RWPE1 (cell line): ENCODE measurements around the gene JAZF1.

Experiments used
- CTCF ChIA-PET: fragments of 350-600 bp; sonication (Branson Sonifier 250); formaldehyde crosslinking; extraction: SDS; loops from one replicate; lab custom pipeline; 2021; lab: Yijun Ruan, JAX
- POLR2A ChIA-PET: fragments of 400-600 bp; formaldehyde crosslinking; extraction: SDS; loops from one replicate; lab custom pipeline; 2020; ENCODE audit warnings: antibody characterized with exemption; ENCODE audit not compliant: low non-redundant PET; lab: Yijun Ruan, JAX
- DNase-seq: peaks from one replicate; pipeline ENCODE4 v3.0.0; 2012; ENCODE audit warnings: low spot score
- H3K27ac ChIP-seq: fragments of 450-650 bp; 2 replicates; pipeline ENCODE4 v1.5.1; 2017
- TF ChIP-seq, protein P1 (sequence below): fragments of 450-650 bp; conservative IDR thresholded peaks from 2 replicates; pipeline ENCODE4 v1.5.1; 2017; ENCODE audit warnings: low read depth, mild to moderate bottlenecking

JAZF1 gene

DNA sequence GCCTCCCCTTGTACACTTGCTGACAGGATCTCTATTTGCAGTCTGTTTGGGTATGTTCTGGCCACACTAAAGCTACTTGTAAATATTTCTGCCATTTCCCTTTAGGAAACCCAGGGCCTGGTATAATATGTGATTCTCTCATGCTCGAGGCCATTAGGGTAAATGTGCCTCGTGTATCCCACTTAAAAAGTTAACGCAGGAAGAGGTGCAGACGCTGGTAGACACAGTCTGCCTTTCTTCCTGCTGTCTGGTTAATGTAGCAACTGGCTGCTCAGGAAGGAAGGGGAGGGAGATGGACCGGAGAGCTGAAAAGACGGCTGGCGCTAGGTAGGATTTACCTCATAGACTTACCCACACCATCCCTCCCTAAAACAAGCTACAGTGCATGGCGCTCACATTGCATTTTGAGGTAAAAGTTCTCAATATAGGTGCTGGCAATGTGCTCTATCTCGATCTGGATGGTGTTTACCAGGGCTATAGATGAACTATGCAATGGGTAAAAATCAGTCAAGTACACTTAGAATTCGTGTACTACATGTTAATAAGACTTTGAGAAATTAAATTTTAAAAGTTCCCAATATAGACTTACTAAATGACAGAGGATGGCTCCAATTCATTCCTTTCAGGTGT, 125.9 kb downstream of the JAZF1 start:
- no peak overlapping the region for H3K27ac ChIP-seq
- no peak for DNase-seq
- ChIA-PET POLR2A (no interaction called here), CTCF (interaction anchor here (1.0 to 1.3 kb wide), 2 partner anchors 23 to 42 kb away, joined by 4 read pairs; no protein-coding TSS in a partner anchor)
- TF ChIP-seq, protein P1, sequence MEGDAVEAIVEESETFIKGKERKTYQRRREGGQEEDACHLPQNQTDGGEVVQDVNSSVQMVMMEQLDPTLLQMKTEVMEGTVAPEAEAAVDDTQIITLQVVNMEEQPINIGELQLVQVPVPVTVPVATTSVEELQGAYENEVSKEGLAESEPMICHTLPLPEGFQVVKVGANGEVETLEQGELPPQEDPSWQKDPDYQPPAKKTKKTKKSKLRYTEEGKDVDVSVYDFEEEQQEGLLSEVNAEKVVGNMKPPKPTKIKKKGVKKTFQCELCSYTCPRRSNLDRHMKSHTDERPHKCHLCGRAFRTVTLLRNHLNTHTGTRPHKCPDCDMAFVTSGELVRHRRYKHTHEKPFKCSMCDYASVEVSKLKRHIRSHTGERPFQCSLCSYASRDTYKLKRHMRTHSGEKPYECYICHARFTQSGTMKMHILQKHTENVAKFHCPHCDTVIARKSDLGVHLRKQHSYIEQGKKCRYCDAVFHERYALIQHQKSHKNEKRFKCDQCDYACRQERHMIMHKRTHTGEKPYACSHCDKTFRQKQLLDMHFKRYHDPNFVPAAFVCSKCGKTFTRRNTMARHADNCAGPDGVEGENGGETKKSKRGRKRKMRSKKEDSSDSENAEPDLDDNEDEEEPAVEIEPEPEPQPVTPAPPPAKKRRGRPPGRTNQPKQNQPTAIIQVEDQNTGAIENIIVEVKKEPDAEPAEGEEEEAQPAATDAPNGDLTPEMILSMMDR = no peak

DNA sequence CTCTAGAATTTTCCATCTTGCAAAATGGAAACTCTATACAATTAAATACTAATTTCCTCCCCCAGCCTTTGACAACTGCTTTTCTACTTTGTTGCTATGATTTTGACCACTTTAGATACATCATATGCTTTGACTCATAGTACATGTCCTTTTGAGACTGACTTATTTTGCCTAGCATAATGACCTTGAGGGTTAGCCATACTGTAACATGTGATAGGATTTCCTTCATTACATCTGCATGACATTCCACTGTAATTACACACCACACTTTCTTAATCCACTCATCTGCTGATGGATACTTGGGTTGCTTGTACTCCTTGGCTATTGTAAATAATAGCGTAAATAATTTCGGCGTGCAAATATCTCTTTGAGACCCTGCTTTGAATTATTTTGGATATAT, 127.7 kb downstream of the JAZF1 start:
- H3K27ac ChIP-seq = no peak overlapping the region
- POLR2A ChIA-PET = no interaction called here
- TF ChIP-seq, protein P1 = no peak
- CTCF ChIA-PET = no interaction called here
- no peak for DNase-seq

DNA sequence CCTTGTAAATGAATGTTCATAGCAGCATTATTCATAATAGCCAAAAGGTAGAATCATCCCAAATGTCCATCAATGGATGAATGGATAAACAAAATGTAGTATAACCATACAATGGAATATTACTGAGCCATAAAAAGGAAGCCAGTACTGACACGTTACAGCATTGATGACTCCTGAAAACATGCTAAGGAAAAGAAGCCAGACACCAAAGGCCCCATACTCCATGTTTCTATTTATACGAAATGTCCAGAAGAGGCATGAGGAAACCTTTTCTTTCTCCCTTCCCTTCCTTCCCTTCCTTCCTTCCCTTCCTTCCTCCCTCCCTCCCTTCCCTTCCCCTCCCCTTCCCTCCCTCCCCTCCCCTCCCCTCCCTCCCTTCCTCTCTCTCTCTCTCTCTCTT, 131.9 kb downstream of the JAZF1 start:
- CTCF ChIA-PET = interaction anchor here (0.6 kb wide), 1 partner anchor 624 kb away, joined by 3 read pairs; no protein-coding TSS in a partner anchor
- no peak for DNase-seq

DNA sequence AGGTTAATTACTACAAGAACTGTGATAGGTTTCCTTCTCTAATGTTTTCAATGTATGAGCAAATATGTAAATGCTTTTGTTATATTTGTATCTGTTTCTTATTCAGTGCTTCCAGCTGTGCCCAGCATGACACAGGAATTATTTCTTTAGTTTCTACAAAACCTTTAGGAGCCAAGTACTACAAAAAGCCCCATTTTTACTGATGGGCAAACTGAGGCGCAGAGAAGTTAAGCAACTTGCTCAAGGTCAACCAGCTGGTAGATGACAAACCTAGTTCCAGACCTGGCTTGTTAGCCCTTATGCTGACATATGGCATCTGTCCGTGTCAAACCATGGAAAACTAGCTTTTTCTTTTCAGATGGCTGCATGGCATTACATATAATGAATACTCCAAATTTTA, 134.6 kb downstream of the JAZF1 start:
- TF ChIP-seq, protein P1 = no peak
- CTCF ChIA-PET = interaction anchor here (0.6 to 1.2 kb wide), 2 partner anchors 51 to 82 kb away, joined by 3 to 4 read pairs; no protein-coding TSS in a partner anchor
- POLR2A ChIA-PET = no interaction called here
- DNase-seq = no peak
- H3K27ac ChIP-seq = no peak overlapping the region

More for the DNA sequence above, 131.9 kb downstream of the JAZF1 start:
- POLR2A ChIA-PET = no interaction called here
- no peak overlapping the region for H3K27ac ChIP-seq
- TF ChIP-seq, protein P1 = no peak

DNA sequence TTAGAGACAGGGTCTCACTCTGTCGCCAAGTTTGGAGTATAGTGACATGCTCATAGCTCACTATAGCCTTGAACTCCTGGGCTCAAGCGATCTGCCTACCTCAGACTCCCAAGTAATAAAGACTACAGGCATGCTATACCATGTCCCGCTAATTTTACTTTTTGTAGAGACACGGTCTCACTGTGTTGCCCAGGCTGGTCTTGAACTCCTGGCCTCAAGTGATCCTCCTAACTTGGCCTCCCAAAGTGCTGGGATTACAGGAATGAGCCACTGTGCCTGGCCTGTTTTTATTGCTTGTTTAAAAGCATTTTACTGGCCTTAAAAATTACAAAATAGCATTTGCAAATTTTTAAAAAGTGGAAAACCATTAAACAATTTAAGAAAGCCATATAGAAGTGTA, 135.0 kb downstream of the JAZF1 start:
- TF ChIP-seq, protein P1 = no peak
- no peak for DNase-seq
- ChIA-PET POLR2A (no interaction called here), CTCF (no interaction called here)
- no peak overlapping the region for H3K27ac ChIP-seq

DNA sequence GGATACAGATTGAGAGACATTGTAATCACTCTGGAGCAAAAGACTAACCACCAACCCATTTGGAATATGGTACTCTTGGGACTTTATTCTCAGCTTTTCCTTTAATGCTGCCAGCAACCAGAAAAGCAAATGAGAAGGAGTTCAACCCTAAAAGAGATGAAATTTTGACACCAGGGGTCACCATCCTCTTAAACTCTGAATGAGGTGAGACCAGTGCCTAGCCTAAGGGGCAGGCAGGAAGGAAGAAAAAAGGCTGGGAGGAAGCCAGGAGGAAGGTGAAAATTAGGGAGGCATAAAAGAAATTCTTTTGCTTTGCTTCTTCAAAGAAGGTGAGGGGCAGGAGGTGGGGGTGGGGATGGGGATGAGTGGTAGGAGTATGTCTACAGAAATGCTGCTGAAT, 135.8 kb downstream of the JAZF1 start:
- POLR2A ChIA-PET = no interaction called here
- CTCF ChIA-PET = interaction anchor here (0.6 kb wide), 1 partner anchor 873 kb away, joined by 3 read pairs; no protein-coding TSS in a partner anchor
- no peak overlapping the region for H3K27ac ChIP-seq
- DNase-seq = no peak
- TF ChIP-seq, protein P1 = no peak
